Trophoblast cell (in vitro differentiated cells and primary cell): ENCODE data around the gene CPE.

Experiments used
- DNase-seq, 2 donors: peaks; one replicate each; pipeline ENCODE4 v3.0.0-alpha.2; 2016
- H2AFZ ChIP-seq: 2 replicates; pipeline ENCODE4 v1.6.1; 2013; ENCODE audit warnings: low read length, moderate library complexity, mild to moderate bottlenecking; ENCODE audit not compliant: insufficient read depth, poor library complexity
- H2AK5ac ChIP-seq: 2 replicates; pipeline ENCODE4 v1.6.1; 2013; ENCODE audit warnings: mild to moderate bottlenecking, low read length
- H2BK120ac ChIP-seq: 2 replicates; pipeline ENCODE4 v1.6.1; 2013; ENCODE audit warnings: low read length, mild to moderate bottlenecking, moderate library complexity; ENCODE audit not compliant: insufficient read depth, poor library complexity
- H2BK12ac ChIP-seq: 2 replicates; pipeline ENCODE4 v1.6.1; 2013; ENCODE audit warnings: mild to moderate bottlenecking, low read length, moderate library complexity
- H2BK5ac ChIP-seq: 2 replicates; pipeline ENCODE4 v1.6.1; 2013; ENCODE audit warnings: low read length, low read depth, moderate library complexity, mild to moderate bottlenecking; ENCODE audit not compliant: poor library complexity
- H3K14ac ChIP-seq: 2 replicates; pipeline ENCODE4 v1.6.1; 2013; ENCODE audit warnings: mild to moderate bottlenecking, low read length
- H3K18ac ChIP-seq: 2 replicates; pipeline ENCODE4 v1.6.1; 2013; ENCODE audit warnings: mild to moderate bottlenecking, low read length
- H3K23ac ChIP-seq: 2 replicates; pipeline ENCODE4 v1.6.1; 2013; ENCODE audit warnings: low read length
- H3K27ac ChIP-seq: 2 replicates; pipeline ENCODE4 v1.5.1; 2013; ENCODE audit warnings: low read depth, mild to moderate bottlenecking, inconsistent platforms, low read length, moderate library complexity
- H3K27me3 ChIP-seq: 2 replicates; pipeline ENCODE4 v1.6.1; 2013; ENCODE audit warnings: inconsistent platforms, mild to moderate bottlenecking, low read length, moderate library complexity; ENCODE audit not compliant: insufficient read depth
- H3K36me3 ChIP-seq, 2 experiments: 1 replicate in 1 of 2; 2 replicates in 1 of 2; pipeline ENCODE4 v1.6.1; 2013; ENCODE audit warnings: low read length in 2 of 2, mild to moderate bottlenecking in 2 of 2, moderate library complexity in 1 of 2; ENCODE audit not compliant: insufficient read depth in 2 of 2, control insufficient read depth in 1 of 2
- H3K4ac ChIP-seq: 2 replicates; pipeline ENCODE4 v1.6.1; 2013; ENCODE audit warnings: low read depth, mild to moderate bottlenecking, low read length, moderate library complexity
- H3K4me1 ChIP-seq, 2 experiments: 1 replicate in 1 of 2; 2 replicates in 1 of 2; pipeline ENCODE4 v1.6.1; 2013; ENCODE audit warnings: low read length in 2 of 2, mild to moderate bottlenecking in 2 of 2, moderate library complexity in 1 of 2; ENCODE audit not compliant: insufficient read depth in 2 of 2, control insufficient read depth in 1 of 2
- H3K4me2 ChIP-seq: 2 replicates; pipeline ENCODE4 v1.6.1; 2013; ENCODE audit warnings: inconsistent platforms, mild to moderate bottlenecking, low read length, moderate library complexity
- H3K4me3 ChIP-seq: 2 replicates; pipeline ENCODE4 v1.5.1; 2013; ENCODE audit warnings: mild to moderate bottlenecking, low read depth, low read length, inconsistent platforms
- H3K79me1 ChIP-seq: one replicate; pipeline ENCODE4 v1.6.1; 2013; ENCODE audit warnings: low read length
- H3K79me2 ChIP-seq: 2 replicates; pipeline ENCODE4 v1.6.1; 2013; ENCODE audit warnings: low read length, mild to moderate bottlenecking; ENCODE audit not compliant: control insufficient read depth, insufficient read depth, poor library complexity
- H3K9ac ChIP-seq: 2 replicates; pipeline ENCODE4 v1.6.1; 2013; ENCODE audit warnings: mild to moderate bottlenecking, low read length
- H3K9me3 ChIP-seq: 2 replicates; pipeline ENCODE4 v1.6.1; 2013; ENCODE audit warnings: low read depth, mild to moderate bottlenecking, control low read depth, inconsistent platforms, low read length; ENCODE audit not compliant: insufficient read depth
- H4K12ac ChIP-seq: 2 replicates; pipeline ENCODE4 v1.6.1; 2013; ENCODE audit warnings: low read depth, mild to moderate bottlenecking, low read length, moderate library complexity
- H4K8ac ChIP-seq: 2 replicates; pipeline ENCODE4 v1.6.1; 2013; ENCODE audit warnings: low read depth, mild to moderate bottlenecking, low read length, moderate library complexity
- H4K91ac ChIP-seq: one replicate; pipeline ENCODE4 v1.6.1; 2013; ENCODE audit warnings: low read depth, mild to moderate bottlenecking, low read length, moderate library complexity
- WGBS: extraction: QIAGEN DNeasy Blood & Tissue Kit; methylation state at CpG from one replicate; pipeline ENCODE4 v1.1.7; 2013; ENCODE audit warnings: missing lambda C conversion rate; ENCODE audit not compliant: insufficient read length, insufficient coverage; ENCODE audit errors: extremely low coverage; 5-methylcytosine and 5-hydroxymethylcytosine counted together

CPE gene

DNA sequence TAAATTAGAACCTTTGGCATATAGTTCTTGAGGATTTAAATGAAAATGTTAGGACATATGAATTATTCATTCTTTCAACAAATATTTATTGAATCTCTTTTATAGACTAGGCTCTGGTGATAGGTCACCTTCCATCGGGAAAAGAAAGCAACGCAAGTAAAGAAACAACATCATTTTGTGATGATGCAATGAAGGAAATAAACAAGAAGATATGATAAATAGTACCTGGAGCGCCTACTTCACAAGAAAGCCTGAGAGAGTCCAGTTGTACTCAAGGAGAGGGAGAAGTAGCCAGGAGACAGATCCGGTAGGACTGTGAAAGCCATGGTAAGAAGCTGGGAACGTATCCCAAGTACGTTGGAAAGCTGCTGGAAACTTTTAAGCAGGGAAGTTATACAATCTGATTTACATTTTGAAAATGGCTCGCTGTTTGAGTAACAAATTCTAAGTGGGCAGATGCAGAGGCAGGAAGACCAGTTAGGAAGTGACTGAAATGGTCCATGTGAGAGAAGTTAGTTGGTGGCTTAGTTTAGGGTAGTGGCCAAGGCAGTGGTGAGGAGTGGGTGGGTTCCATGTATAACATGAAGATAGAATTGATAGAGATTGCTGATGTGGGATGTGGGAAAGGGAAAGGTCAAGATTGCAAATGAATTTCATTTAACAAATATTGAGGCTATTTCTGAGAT lies 17.7 kb upstream of the CPE start:
- Histone ChIP-seq H3K14ac (no peak overlapping the region), H3K79me2 (no peaks in the 10 kb centered on the region), H2BK12ac (no peak overlapping the region), H4K12ac (no peak overlapping the region), H3K27me3 (no peaks in the 10 kb centered on the region), H3K4me3 (no peak overlapping the region), H2AK5ac (no peak overlapping the region), H2BK5ac (no peak overlapping the region), H2BK120ac (no peak overlapping the region), H3K18ac (no peak overlapping the region), H4K91ac (no peak overlapping the region), H2AFZ (no peak overlapping the region), H4K8ac (no peak overlapping the region), H3K23ac (no peak overlapping the region), H3K4me1 (peaks cover 0 to 2% of the 10 kb centered on the region in 2 experiments), H3K27ac (no peak overlapping the region), H3K9ac (no peak overlapping the region), H3K9me3 (no peaks in the 10 kb centered on the region), H3K36me3 (no peaks in the 10 kb centered on the region), H3K79me1 (no peaks in the 10 kb centered on the region), H3K4ac (no peak overlapping the region), H3K4me2 (no peak overlapping the region)
- no peak for DNase-seq
- no CpG with 5 or more reads among the region's 7 CpGs for WGBS

DNA sequence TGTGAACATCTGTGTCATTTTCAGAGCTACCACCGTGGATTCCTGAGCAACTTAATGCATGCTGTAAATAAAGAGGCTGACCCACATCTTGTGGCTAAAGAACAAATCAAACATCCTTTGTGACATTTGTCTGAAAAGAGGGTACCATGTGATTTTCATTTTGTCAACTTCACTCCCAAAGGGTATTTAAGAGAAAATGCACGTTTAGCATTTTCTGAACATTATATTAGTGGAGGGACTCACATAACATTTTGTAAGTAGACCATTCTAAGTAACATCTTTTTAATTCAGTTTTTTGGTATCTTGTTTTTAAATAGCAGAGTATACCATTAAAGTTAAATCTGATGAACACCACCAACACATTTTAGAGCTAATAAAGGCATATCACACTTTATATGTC lies 17.0 kb upstream of the CPE start:
- Histone ChIP-seq H3K79me1 (no peaks in the 10 kb centered on the region), H4K91ac (no peak overlapping the region), H2BK12ac (no peak overlapping the region), H3K4me2 (no peak overlapping the region), H2AFZ (no peak overlapping the region), H4K8ac (no peak overlapping the region), H3K9me3 (no peaks in the 10 kb centered on the region), H2AK5ac (no peak overlapping the region), H3K23ac (no peak overlapping the region), H2BK120ac (no peak overlapping the region), H3K4ac (no peak overlapping the region), H3K4me3 (no peak overlapping the region), H3K18ac (no peak overlapping the region), H3K27me3 (no peaks in the 10 kb centered on the region), H3K36me3 (no peaks in the 10 kb centered on the region), H3K27ac (no peak overlapping the region), H3K14ac (no peak overlapping the region), H4K12ac (no peak overlapping the region), H2BK5ac (no peak overlapping the region), H3K79me2 (no peaks in the 10 kb centered on the region), H3K4me1 (peaks cover 0 to 2% of the 10 kb centered on the region in 2 experiments), H3K9ac (no peak overlapping the region)
- no CpG with 5 or more reads among the region's 2 CpGs for WGBS
- DNase-seq: no peak

DNA sequence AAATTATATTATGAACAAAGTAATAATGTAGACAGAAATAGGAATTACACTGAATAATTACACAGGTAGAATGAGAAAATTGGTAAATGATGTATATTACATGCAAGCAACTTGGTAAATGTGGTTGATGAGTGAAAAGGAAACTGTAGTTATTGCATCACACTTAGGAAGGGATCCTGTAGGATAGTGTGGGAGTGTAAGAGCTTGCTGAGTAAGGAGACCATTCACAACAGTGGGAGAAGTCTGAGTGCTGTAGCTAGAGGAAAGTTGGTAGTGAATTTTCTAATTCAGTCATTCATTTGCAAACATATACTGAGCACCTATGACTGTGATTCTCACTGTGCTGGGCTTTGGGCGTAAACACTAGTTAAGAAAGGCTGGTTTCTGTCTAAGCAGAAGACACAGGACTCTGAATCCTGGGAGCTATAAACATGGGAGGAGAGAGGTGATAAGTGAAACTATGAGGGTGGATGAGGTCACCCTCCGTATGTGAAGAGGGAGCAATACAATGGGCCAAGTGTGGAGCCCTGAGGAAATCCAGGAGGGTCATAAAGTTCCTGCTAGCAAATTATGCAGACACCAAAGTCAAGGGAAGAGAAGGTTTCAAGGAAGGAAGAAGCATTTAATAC lies 14.2 kb upstream of the CPE start:
- no peaks in the 10 kb centered on the region for H3K79me2 ChIP-seq
- H4K12ac ChIP-seq: no peak overlapping the region
- no peaks in the 10 kb centered on the region for H3K36me3 ChIP-seq
- H3K4me3 ChIP-seq: no peak overlapping the region
- H3K4me2 ChIP-seq: no peak overlapping the region
- H3K27me3 ChIP-seq: no peaks in the 10 kb centered on the region
- no CpG with 5 or more reads among the region's 2 CpGs for WGBS
- no peaks in the 10 kb centered on the region for H3K79me1 ChIP-seq
- no peak overlapping the region for H3K14ac ChIP-seq
- peaks cover 0 to 2% of the 10 kb centered on the region in 2 experiments for H3K4me1 ChIP-seq
- no peak overlapping the region for H4K8ac ChIP-seq
- DNase-seq: no peak
- H2BK5ac ChIP-seq: no peak overlapping the region
- no peak overlapping the region for H3K27ac ChIP-seq
- H3K18ac ChIP-seq: no peak overlapping the region
- H3K4ac ChIP-seq: no peak overlapping the region
- no peak overlapping the region for H2BK12ac ChIP-seq
- no peaks in the 10 kb centered on the region for H3K9me3 ChIP-seq
- no peak overlapping the region for H2AK5ac ChIP-seq
- H3K9ac ChIP-seq: no peak overlapping the region
- H2BK120ac ChIP-seq: no peak overlapping the region
- H3K23ac ChIP-seq: no peak overlapping the region
- no peak overlapping the region for H2AFZ ChIP-seq
- H4K91ac ChIP-seq: no peak overlapping the region

DNA sequence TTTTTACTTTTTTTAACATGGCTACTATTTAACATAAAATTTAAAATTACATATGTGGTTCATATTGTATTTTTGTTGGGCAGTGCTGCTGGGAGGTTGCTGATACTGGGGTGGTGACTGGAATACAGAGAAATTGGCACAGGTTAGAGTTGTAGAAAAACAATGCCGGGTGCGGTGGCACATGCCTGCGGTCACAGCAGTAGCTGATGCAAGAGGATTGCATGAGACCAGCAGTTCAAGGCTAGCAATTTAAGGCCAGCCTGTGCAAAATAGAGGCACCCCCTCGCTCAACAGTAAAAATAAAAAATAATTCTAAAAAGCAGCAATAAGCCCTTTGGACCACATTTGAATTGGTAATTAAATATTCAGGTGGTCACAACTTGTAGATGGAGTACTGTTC lies 11.8 kb upstream of the CPE start:
- H2AK5ac ChIP-seq: no peak overlapping the region
- H3K4me2 ChIP-seq: no peak overlapping the region
- no CpG with 5 or more reads among the region's 4 CpGs for WGBS
- H4K8ac ChIP-seq: no peak overlapping the region
- H3K36me3 ChIP-seq: no peaks in the 10 kb centered on the region
- no peak overlapping the region for H2BK120ac ChIP-seq
- DNase-seq: no peak
- no peak overlapping the region for H3K4me3 ChIP-seq
- no peak overlapping the region for H3K23ac ChIP-seq
- no peak overlapping the region for H3K4ac ChIP-seq
- no peaks in the 10 kb centered on the region for H3K79me2 ChIP-seq
- peaks cover 0 to 2% of the 10 kb centered on the region in 2 experiments for H3K4me1 ChIP-seq
- H4K12ac ChIP-seq: no peak overlapping the region
- H3K18ac ChIP-seq: no peak overlapping the region
- no peak overlapping the region for H2AFZ ChIP-seq
- H3K9me3 ChIP-seq: no peaks in the 10 kb centered on the region
- H3K27ac ChIP-seq: no peak overlapping the region
- H3K14ac ChIP-seq: no peak overlapping the region
- no peaks in the 10 kb centered on the region for H3K79me1 ChIP-seq
- no peaks in the 10 kb centered on the region for H3K27me3 ChIP-seq
- no peak overlapping the region for H2BK12ac ChIP-seq
- H2BK5ac ChIP-seq: no peak overlapping the region
- no peak overlapping the region for H4K91ac ChIP-seq
- H3K9ac ChIP-seq: peak overlapping the region; percentile 73
